HEK293 (cell line): Measurements from ENCODE around the gene SCIN.

Source experiments
- CTCF ChIA-PET: fragments of 350-600 bp; formaldehyde crosslinking; extraction: SDS; loops from one replicate; lab custom pipeline; 2021; ENCODE audit warnings: antibody characterized with exemption; lab: Yijun Ruan, JAX
- POLR2A ChIA-PET: fragments of 300-600 bp; formaldehyde crosslinking; extraction: SDS; loops from one replicate; lab custom pipeline; 2020; ENCODE audit warnings: antibody characterized with exemption, inconsistent platforms; lab: Yijun Ruan, JAX
- H3K27ac ChIP-seq: fragments of 200-500 bp; sonication (Bioruptor generic); 2 replicates; pipeline ENCODE4 v1.5.1; 2014; ENCODE audit warnings: low read depth, low read length, control low read depth, inconsistent platforms; ENCODE audit errors: extremely low read depth
- H3K36me3 ChIP-seq, 2 experiments: fragments of 200-500 bp in 1 of 2; sonication (Bioruptor generic) in 1 of 2; 1 replicate in 1 of 2; 2 replicates in 1 of 2; pipeline ENCODE4 v1.5.1; 2014 to 2017; ENCODE audit warnings: inconsistent platforms in 2 of 2, low read length in 2 of 2; ENCODE audit not compliant: control insufficient read depth in 2 of 2, insufficient read depth in 1 of 2
- H3K4me1 ChIP-seq: fragments of 200-500 bp; sonication (Bioruptor generic); 2 replicates; pipeline ENCODE4 v1.5.1; 2014; ENCODE audit warnings: mild to moderate bottlenecking, low read length, inconsistent platforms; ENCODE audit not compliant: control insufficient read depth, insufficient read depth
- H3K4me3 ChIP-seq: 2 replicates; pipeline ENCODE4 v1.5.1; 2011; ENCODE audit warnings: low read depth, mild to moderate bottlenecking, control low read depth, low read length, moderate library complexity
- H3K9me3 ChIP-seq: fragments of 200-500 bp; sonication (Bioruptor generic); 2 replicates; pipeline ENCODE4 v1.5.1; 2014; ENCODE audit warnings: low read depth, low read length, inconsistent platforms; ENCODE audit not compliant: control insufficient read depth, insufficient read depth
- BCL11B ChIP-seq: fragments of 450-650 bp; formaldehyde crosslinking; IDR thresholded peaks from 2 replicates; pipeline ENCODE4 v1.5.1; 2016; ENCODE audit warnings: low read depth, missing biosample characterization, missing genetic modification characterization
- EGR2 ChIP-seq: fragments of 450-650 bp; formaldehyde crosslinking; IDR thresholded peaks from 2 replicates; pipeline ENCODE4 v1.5.1; 2016; ENCODE audit warnings: low read depth, missing biosample characterization, missing genetic modification characterization
- HOXD13 ChIP-seq: sonication (generic); formaldehyde crosslinking; IDR thresholded peaks from 2 replicates; pipeline ENCODE4 v1.8.0; 2022; ENCODE audit warnings: missing genetic modification reagents, borderline replicate concordance
- KLF1 ChIP-seq: fragments of 450-650 bp; formaldehyde crosslinking; IDR thresholded peaks from 2 replicates; pipeline ENCODE4 v1.5.1; 2016; ENCODE audit warnings: missing biosample characterization, missing genetic modification characterization
- SCRT2 ChIP-seq: fragments of 450-650 bp; formaldehyde crosslinking; IDR thresholded peaks from 2 replicates; pipeline ENCODE4 v1.5.1; 2016; ENCODE audit warnings: missing biosample characterization, missing genetic modification characterization
- TCF7L2 ChIP-seq: IDR thresholded peaks from 2 replicates; pipeline ENCODE4 v1.6.1; 2011; ENCODE audit warnings: low read depth, mild to moderate bottlenecking, inconsistent platforms, low read length, moderate library complexity, borderline replicate concordance
- ZBTB11 ChIP-seq: fragments of 450-650 bp; formaldehyde crosslinking; conservative IDR thresholded peaks from 2 replicates; pipeline ENCODE4 v1.5.1; 2016; ENCODE audit warnings: low read depth, missing biosample characterization, missing genetic modification characterization
- ZNF169 ChIP-seq: fragments of 450-650 bp; formaldehyde crosslinking; IDR thresholded peaks from 2 replicates; pipeline ENCODE4 v1.5.1; 2016; ENCODE audit warnings: missing biosample characterization, missing genetic modification characterization
- ZNF239 ChIP-seq: fragments of 450-650 bp; formaldehyde crosslinking; IDR thresholded peaks from 2 replicates; pipeline ENCODE4 v1.5.1; 2016; ENCODE audit warnings: missing biosample characterization, missing genetic modification characterization
- ZNF266 ChIP-seq: fragments of 450-650 bp; formaldehyde crosslinking; IDR thresholded peaks from 2 replicates; pipeline ENCODE4 v1.5.1; 2016; ENCODE audit warnings: missing biosample characterization, missing genetic modification characterization, low read depth
- ZNF366 ChIP-seq: fragments of 450-650 bp; formaldehyde crosslinking; conservative IDR thresholded peaks from 2 replicates; pipeline ENCODE4 v1.5.1; 2016; ENCODE audit warnings: missing biosample characterization, missing genetic modification characterization
- ZNF423 ChIP-seq: fragments of 450-650 bp; formaldehyde crosslinking; IDR thresholded peaks from 2 replicates; pipeline ENCODE4 v1.5.1; 2016; ENCODE audit warnings: missing biosample characterization, missing genetic modification characterization
- ZNF510 ChIP-seq: fragments of 450-650 bp; formaldehyde crosslinking; IDR thresholded peaks from 2 replicates; pipeline ENCODE4 v1.5.1; 2018; ENCODE audit warnings: mild to moderate bottlenecking, missing genetic modification characterization, missing biosample characterization; ENCODE audit not compliant: insufficient replicate concordance
- ZNF585B ChIP-seq: fragments of 450-650 bp; formaldehyde crosslinking; IDR thresholded peaks from 2 replicates; pipeline ENCODE4 v1.5.1; 2016; ENCODE audit warnings: missing biosample characterization, missing genetic modification characterization
- ZNF600 ChIP-seq: fragments of 450-650 bp; formaldehyde crosslinking; IDR thresholded peaks from 2 replicates; pipeline ENCODE4 v1.5.1; 2016; ENCODE audit warnings: missing biosample characterization, missing genetic modification characterization
- ZNF670 ChIP-seq: fragments of 450-650 bp; formaldehyde crosslinking; IDR thresholded peaks from 2 replicates; pipeline ENCODE4 v1.5.1; 2016; ENCODE audit warnings: missing biosample characterization, missing genetic modification characterization, low read depth
- ZNF677 ChIP-seq: fragments of 450-650 bp; IDR thresholded peaks from 2 replicates; pipeline ENCODE4 v1.5.0; 2018; ENCODE audit warnings: missing biosample characterization, mild to moderate bottlenecking, missing genetic modification characterization, moderate library complexity

The SCIN gene

GRCh38 chr7:12594122-12594897 lies 23.8 kb downstream of the SCIN start:
- H3K36me3 ChIP-seq, result no peaks in the 10 kb centered on the region
- POLR2A ChIA-PET, result no interaction called here
- no peak overlapping the region for H3K27ac ChIP-seq
- CTCF ChIA-PET, result interaction anchor here (0.6 kb wide), 1 partner anchor 673 kb away, joined by 3 read pairs; no protein-coding TSS in a partner anchor
- no peak for TF ChIP-seq ZNF600 (tag by site-specific recombination)
- peak; percentile 22; the same call in 1 of the 2 replicates for TF ChIP-seq EGR2
- H3K4me3 ChIP-seq, result no peak overlapping the region
- no peaks in the 10 kb centered on the region for H3K4me1 ChIP-seq
- no peaks in the 10 kb centered on the region for H3K9me3 ChIP-seq

GRCh38 chr7:12595148-12595547 lies 24.6 kb downstream of the SCIN start:
- no peak overlapping the region for H3K27ac ChIP-seq
- no peaks in the 10 kb centered on the region for H3K4me1 ChIP-seq
- H3K4me3 ChIP-seq, result no peak overlapping the region
- ChIA-PET CTCF (no interaction called here), POLR2A (no interaction called here)
- H3K9me3 ChIP-seq, result no peaks in the 10 kb centered on the region
- no peaks in the 10 kb centered on the region for H3K36me3 ChIP-seq
- TF ChIP-seq ZBTB11 (tag by site-specific recombination) (no peak), ZNF266 (tag by site-specific recombination) (no peak), HOXD13 (CRISPR knock-in tag) (no peak), TCF7L2 (no peak), ZNF239 (tag by site-specific recombination) (no peak), ZNF585B (tag by site-specific recombination) (no peak), ZNF366 (tag by site-specific recombination) (no peak), ZNF600 (tag by site-specific recombination) (no peak), ZNF677 (tag by site-specific recombination) (no peak), BCL11B (tag by site-specific recombination) (no peak), ZNF670 (tag by site-specific recombination) (no peak), ZNF423 (tag by site-specific recombination) (no peak), ZNF169 (tag by site-specific recombination) (no peak), KLF1 (tag by site-specific recombination) (no peak), ZNF510 (no peak)

- no peak for TF ChIP-seq KLF1 (tag by site-specific recombination)
- peak; percentile 64; the same call in 1 of the 2 replicates for TF ChIP-seq SCRT2 (tag by site-specific recombination)
- CTCF ChIA-PET, result interaction anchor here (1.4 kb wide), 1 partner anchor 138 kb away, joined by 4 read pairs; no protein-coding TSS in a partner anchor
- POLR2A ChIA-PET, result no interaction called here
- Histone ChIP-seq H3K4me3 (no peak overlapping the region), H3K27ac (no peak overlapping the region), H3K9me3 (no peaks in the 10 kb centered on the region), H3K36me3 (no peaks in the 10 kb centered on the region), H3K4me1 (no peaks in the 10 kb centered on the region)
These were observed 25.8 kb downstream of the SCIN start for GRCh38 chr7:12596225-12596790.
